Measurements from ENCODE around the gene ADGRD1.

- no peak for TF ChIP-seq TEAD4 (CRISPR knock-in tag; IDR thresholded peaks at IDR 0.05)
- TF ChIP-seq, protein P1, sequence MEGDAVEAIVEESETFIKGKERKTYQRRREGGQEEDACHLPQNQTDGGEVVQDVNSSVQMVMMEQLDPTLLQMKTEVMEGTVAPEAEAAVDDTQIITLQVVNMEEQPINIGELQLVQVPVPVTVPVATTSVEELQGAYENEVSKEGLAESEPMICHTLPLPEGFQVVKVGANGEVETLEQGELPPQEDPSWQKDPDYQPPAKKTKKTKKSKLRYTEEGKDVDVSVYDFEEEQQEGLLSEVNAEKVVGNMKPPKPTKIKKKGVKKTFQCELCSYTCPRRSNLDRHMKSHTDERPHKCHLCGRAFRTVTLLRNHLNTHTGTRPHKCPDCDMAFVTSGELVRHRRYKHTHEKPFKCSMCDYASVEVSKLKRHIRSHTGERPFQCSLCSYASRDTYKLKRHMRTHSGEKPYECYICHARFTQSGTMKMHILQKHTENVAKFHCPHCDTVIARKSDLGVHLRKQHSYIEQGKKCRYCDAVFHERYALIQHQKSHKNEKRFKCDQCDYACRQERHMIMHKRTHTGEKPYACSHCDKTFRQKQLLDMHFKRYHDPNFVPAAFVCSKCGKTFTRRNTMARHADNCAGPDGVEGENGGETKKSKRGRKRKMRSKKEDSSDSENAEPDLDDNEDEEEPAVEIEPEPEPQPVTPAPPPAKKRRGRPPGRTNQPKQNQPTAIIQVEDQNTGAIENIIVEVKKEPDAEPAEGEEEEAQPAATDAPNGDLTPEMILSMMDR (IDR thresholded peaks at IDR 0.05): no peak
- TF ChIP-seq AR (CRISPR knock-in tag; IDR thresholded peaks at IDR 0.05): no peak
- TF ChIP-seq, protein P2, sequence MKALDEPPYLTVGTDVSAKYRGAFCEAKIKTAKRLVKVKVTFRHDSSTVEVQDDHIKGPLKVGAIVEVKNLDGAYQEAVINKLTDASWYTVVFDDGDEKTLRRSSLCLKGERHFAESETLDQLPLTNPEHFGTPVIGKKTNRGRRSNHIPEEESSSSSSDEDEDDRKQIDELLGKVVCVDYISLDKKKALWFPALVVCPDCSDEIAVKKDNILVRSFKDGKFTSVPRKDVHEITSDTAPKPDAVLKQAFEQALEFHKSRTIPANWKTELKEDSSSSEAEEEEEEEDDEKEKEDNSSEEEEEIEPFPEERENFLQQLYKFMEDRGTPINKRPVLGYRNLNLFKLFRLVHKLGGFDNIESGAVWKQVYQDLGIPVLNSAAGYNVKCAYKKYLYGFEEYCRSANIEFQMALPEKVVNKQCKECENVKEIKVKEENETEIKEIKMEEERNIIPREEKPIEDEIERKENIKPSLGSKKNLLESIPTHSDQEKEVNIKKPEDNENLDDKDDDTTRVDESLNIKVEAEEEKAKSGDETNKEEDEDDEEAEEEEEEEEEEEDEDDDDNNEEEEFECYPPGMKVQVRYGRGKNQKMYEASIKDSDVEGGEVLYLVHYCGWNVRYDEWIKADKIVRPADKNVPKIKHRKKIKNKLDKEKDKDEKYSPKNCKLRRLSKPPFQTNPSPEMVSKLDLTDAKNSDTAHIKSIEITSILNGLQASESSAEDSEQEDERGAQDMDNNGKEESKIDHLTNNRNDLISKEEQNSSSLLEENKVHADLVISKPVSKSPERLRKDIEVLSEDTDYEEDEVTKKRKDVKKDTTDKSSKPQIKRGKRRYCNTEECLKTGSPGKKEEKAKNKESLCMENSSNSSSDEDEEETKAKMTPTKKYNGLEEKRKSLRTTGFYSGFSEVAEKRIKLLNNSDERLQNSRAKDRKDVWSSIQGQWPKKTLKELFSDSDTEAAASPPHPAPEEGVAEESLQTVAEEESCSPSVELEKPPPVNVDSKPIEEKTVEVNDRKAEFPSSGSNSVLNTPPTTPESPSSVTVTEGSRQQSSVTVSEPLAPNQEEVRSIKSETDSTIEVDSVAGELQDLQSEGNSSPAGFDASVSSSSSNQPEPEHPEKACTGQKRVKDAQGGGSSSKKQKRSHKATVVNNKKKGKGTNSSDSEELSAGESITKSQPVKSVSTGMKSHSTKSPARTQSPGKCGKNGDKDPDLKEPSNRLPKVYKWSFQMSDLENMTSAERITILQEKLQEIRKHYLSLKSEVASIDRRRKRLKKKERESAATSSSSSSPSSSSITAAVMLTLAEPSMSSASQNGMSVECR (CRISPR knock-in tag; IDR thresholded peaks at IDR 0.05; ENCODE audit: borderline replicate concordance): no peak
- TF ChIP-seq, protein P3, sequence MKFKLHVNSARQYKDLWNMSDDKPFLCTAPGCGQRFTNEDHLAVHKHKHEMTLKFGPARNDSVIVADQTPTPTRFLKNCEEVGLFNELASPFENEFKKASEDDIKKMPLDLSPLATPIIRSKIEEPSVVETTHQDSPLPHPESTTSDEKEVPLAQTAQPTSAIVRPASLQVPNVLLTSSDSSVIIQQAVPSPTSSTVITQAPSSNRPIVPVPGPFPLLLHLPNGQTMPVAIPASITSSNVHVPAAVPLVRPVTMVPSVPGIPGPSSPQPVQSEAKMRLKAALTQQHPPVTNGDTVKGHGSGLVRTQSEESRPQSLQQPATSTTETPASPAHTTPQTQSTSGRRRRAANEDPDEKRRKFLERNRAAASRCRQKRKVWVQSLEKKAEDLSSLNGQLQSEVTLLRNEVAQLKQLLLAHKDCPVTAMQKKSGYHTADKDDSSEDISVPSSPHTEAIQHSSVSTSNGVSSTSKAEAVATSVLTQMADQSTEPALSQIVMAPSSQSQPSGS (CRISPR knock-in tag; IDR thresholded peaks at IDR 0.05; ENCODE audit: borderline replicate concordance, low read depth): no peak
- no peak for TF ChIP-seq FOXK1 (CRISPR knock-in tag; IDR thresholded peaks at IDR 0.05)
- no peak for TF ChIP-seq NR2C2 (CRISPR knock-in tag; IDR thresholded peaks at IDR 0.05)
- no peak for TF ChIP-seq NFE2L1 (CRISPR knock-in tag; IDR thresholded peaks at IDR 0.05)
- no peak for TF ChIP-seq GABPB1 (CRISPR knock-in tag; IDR thresholded peaks at IDR 0.05)
- no peak for TF ChIP-seq ZNF232 (CRISPR knock-in tag; IDR thresholded peaks at IDR 0.05)
- TF ChIP-seq USF2 (CRISPR knock-in tag; IDR thresholded peaks at IDR 0.05): no peak
- no peak for TF ChIP-seq E2F5 (CRISPR knock-in tag; IDR thresholded peaks at IDR 0.05)
- TF ChIP-seq FOXJ3 (CRISPR knock-in tag; IDR thresholded peaks at IDR 0.05; ENCODE audit: borderline replicate concordance): no peak
- TF ChIP-seq, protein P4, sequence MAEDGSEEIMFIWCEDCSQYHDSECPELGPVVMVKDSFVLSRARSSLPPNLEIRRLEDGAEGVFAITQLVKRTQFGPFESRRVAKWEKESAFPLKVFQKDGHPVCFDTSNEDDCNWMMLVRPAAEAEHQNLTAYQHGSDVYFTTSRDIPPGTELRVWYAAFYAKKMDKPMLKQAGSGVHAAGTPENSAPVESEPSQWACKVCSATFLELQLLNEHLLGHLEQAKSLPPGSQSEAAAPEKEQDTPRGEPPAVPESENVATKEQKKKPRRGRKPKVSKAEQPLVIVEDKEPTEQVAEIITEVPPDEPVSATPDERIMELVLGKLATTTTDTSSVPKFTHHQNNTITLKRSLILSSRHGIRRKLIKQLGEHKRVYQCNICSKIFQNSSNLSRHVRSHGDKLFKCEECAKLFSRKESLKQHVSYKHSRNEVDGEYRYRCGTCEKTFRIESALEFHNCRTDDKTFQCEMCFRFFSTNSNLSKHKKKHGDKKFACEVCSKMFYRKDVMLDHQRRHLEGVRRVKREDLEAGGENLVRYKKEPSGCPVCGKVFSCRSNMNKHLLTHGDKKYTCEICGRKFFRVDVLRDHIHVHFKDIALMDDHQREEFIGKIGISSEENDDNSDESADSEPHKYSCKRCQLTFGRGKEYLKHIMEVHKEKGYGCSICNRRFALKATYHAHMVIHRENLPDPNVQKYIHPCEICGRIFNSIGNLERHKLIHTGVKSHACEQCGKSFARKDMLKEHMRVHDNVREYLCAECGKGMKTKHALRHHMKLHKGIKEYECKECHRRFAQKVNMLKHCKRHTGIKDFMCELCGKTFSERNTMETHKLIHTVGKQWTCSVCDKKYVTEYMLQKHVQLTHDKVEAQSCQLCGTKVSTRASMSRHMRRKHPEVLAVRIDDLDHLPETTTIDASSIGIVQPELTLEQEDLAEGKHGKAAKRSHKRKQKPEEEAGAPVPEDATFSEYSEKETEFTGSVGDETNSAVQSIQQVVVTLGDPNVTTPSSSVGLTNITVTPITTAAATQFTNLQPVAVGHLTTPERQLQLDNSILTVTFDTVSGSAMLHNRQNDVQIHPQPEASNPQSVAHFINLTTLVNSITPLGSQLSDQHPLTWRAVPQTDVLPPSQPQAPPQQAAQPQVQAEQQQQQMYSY (CRISPR knock-in tag; IDR thresholded peaks at IDR 0.05): no peak
Measured at GRCh38 chr12:131098178-131098981, 144.7 kb downstream of the ADGRD1 start.

Data from WTC11 (cell line).